OCI-LY7 (cell line): ENCODE measurements around the gene USP6NL. TPM values are rescaled to one million over a fixed set of nuclear protein-coding genes. Genes with fewer than 3 reads are reported as not detected.

Source experiments
- BruUV-seq: library from RNA; stranded (reverse); fragments of 400-500 nt; replicated peaks from 2 replicates; lab custom pipeline; 2021; lab: Mats Ljungman, UMichigan
- CTCF ChIA-PET: fragments of 300-600 bp; sonication (Branson Sonifier 250); formaldehyde crosslinking; loops from one replicate; lab custom pipeline; 2022; ENCODE audit warnings: antibody characterized with exemption; ENCODE audit not compliant: unreplicated experiment; lab: Charles Lee
- POLR2A ChIA-PET: fragments of 300-600 bp; sonication (Branson Sonifier 250); formaldehyde crosslinking; loops from one replicate; lab custom pipeline; 2022; ENCODE audit warnings: antibody characterized with exemption; lab: Charles Lee
- DNase-seq: peaks from one replicate; pipeline ENCODE4 v3.0.0-alpha.2; 2015; ENCODE audit warnings: low spot score
- H2AFZ ChIP-seq: fragments of 200-600 bp; sonication (generic), shearing (Covaris generic); 2 replicates; pipeline ENCODE4 v1.6.1; 2014; ENCODE audit warnings: mild to moderate bottlenecking, antibody characterized with exemption, low read length, moderate library complexity
- H3K27ac ChIP-seq: fragments of 200-600 bp; sonication (generic); 2 replicates; pipeline ENCODE4 v1.5.1; 2014; ENCODE audit warnings: mixed run types, low read depth, mild to moderate bottlenecking, moderate library complexity, low read length, inconsistent platforms; ENCODE audit not compliant: poor library complexity, severe bottlenecking
- H3K36me3 ChIP-seq: fragments of 200-600 bp; sonication (generic); 2 replicates; pipeline ENCODE4 v1.6.1; 2014; ENCODE audit warnings: mild to moderate bottlenecking, antibody characterized with exemption, low read length, moderate library complexity, mixed read lengths; ENCODE audit not compliant: insufficient read depth
- H3K4me1 ChIP-seq: fragments of 200-600 bp; sonication (generic); 2 replicates; pipeline ENCODE4 v1.5.1; 2014; ENCODE audit warnings: mild to moderate bottlenecking, low read length; ENCODE audit not compliant: insufficient read depth, poor library complexity, severe bottlenecking
- H3K4me2 ChIP-seq: fragments of 200-600 bp; sonication (generic); 2 replicates; pipeline ENCODE4 v1.6.1; 2014; ENCODE audit warnings: mild to moderate bottlenecking, low read length
- H3K4me3 ChIP-seq: fragments of 200-600 bp; sonication (generic); 2 replicates; pipeline ENCODE4 v1.5.1; 2014; ENCODE audit warnings: mild to moderate bottlenecking, low read depth, low read length; ENCODE audit not compliant: poor library complexity, severe bottlenecking
- H3K79me2 ChIP-seq: fragments of 200-600 bp; sonication (generic); 2 replicates; pipeline ENCODE4 v1.6.1; 2016; ENCODE audit warnings: low read depth, mild to moderate bottlenecking, low read length, moderate library complexity, mixed read lengths; ENCODE audit not compliant: insufficient read depth
- H3K9me2 ChIP-seq: fragments of 200-600 bp; sonication (generic); 2 replicates; pipeline ENCODE4 v1.6.1; 2016; ENCODE audit warnings: mild to moderate bottlenecking, low read length, mixed read lengths; ENCODE audit not compliant: insufficient read depth
- H3K9me3 ChIP-seq: fragments of 200-600 bp; sonication (generic); 2 replicates; pipeline ENCODE4 v1.6.1; 2014; ENCODE audit warnings: mild to moderate bottlenecking, mixed run types, low read length, mixed read lengths
- H4K20me1 ChIP-seq: fragments of 200-600 bp; sonication (generic); 2 replicates; pipeline ENCODE4 v1.6.1; 2014; ENCODE audit warnings: mild to moderate bottlenecking, antibody characterized with exemption, low read length, moderate library complexity, mixed read lengths; ENCODE audit not compliant: insufficient read depth
- EZH2phosphoT487 ChIP-seq: fragments of 200-600 bp; sonication (generic); IDR thresholded peaks from 2 replicates; pipeline ENCODE4 v1.6.1; 2018; ENCODE audit warnings: low read depth, borderline replicate concordance, mild to moderate bottlenecking, mixed run types, antibody characterized with exemption, low read length, moderate library complexity, mixed read lengths
- intact Hi-C: fragments of 100-400 bp; cut with micrococcal nuclease; formaldehyde crosslinking; loops from one replicate; pipeline ENCODE4 v1.10.0; 2022; ENCODE audit not compliant: unreplicated experiment
- total RNA-seq, 2 experiments: library from RNA; depleted of rRNA in 1 of 2; stranded (reverse); fragments of >200 nt in 1 of 2; shearing (Covaris generic) in 1 of 2; gene quantifications; 2 replicates each; pipeline ENCODE4 v1.2.3, GENCODE V29; 2014 to 2022
- TF ChIP-seq, protein P1 (sequence below): fragments of 200-600 bp; sonication (generic); conservative IDR thresholded peaks from 2 replicates; pipeline ENCODE4 v1.5.1; 2014; ENCODE audit warnings: mild to moderate bottlenecking, antibody characterized with exemption, low read length, moderate library complexity, mixed read lengths

Gene USP6NL
- total RNA-seq, 2 experiments from 2014 or later: 41.7 to 59.7 TPM

DNA sequence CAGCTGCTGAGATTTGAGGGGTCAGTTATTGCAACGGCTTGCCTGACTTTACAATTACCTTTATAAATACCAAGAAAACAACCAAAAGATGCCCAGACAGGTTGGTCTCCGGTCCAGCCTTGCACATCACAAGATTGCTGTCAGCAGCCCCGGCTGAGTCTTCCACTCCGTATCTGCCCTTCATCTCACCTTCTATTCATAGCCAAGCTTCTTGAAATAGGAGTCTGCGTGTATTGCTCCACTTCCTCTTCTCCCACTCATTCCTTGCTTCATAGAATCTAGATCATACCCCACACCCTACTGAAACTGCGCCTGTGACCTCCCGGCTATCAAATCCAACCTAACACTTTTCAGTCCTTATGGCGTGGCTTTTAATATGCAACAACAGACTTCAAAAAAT, 31.1 kb upstream of the USP6NL start:
- POLR2A ChIA-PET: interaction anchor here (0.6 to 1.2 kb wide), 2 partner anchors 9 to 17 kb away, joined by 4 read pairs; no protein-coding TSS in a partner anchor
- H4K20me1 ChIP-seq: no peaks in the 10 kb centered on the region
- TF ChIP-seq EZH2phosphoT487: no peak
- TF ChIP-seq, protein P1, sequence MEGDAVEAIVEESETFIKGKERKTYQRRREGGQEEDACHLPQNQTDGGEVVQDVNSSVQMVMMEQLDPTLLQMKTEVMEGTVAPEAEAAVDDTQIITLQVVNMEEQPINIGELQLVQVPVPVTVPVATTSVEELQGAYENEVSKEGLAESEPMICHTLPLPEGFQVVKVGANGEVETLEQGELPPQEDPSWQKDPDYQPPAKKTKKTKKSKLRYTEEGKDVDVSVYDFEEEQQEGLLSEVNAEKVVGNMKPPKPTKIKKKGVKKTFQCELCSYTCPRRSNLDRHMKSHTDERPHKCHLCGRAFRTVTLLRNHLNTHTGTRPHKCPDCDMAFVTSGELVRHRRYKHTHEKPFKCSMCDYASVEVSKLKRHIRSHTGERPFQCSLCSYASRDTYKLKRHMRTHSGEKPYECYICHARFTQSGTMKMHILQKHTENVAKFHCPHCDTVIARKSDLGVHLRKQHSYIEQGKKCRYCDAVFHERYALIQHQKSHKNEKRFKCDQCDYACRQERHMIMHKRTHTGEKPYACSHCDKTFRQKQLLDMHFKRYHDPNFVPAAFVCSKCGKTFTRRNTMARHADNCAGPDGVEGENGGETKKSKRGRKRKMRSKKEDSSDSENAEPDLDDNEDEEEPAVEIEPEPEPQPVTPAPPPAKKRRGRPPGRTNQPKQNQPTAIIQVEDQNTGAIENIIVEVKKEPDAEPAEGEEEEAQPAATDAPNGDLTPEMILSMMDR: no peak
- no peaks in the 10 kb centered on the region for H3K9me3 ChIP-seq
- CTCF ChIA-PET: no interaction called here
- no peak for DNase-seq
- no peak overlapping the region for H2AFZ ChIP-seq
- H3K4me3 ChIP-seq: no peak overlapping the region
- no peaks in the 10 kb centered on the region for H3K79me2 ChIP-seq
- intact Hi-C loops: no loop called here
- no TSS peak for BruUV-seq
- H3K36me3 ChIP-seq: no peaks in the 10 kb centered on the region
- H3K4me2 ChIP-seq: no peak overlapping the region
- no peak overlapping the region for H3K27ac ChIP-seq
- no peaks in the 10 kb centered on the region for H3K9me2 ChIP-seq
- H3K4me1 ChIP-seq: peaks cover 30% of the 10 kb centered on the region

DNA sequence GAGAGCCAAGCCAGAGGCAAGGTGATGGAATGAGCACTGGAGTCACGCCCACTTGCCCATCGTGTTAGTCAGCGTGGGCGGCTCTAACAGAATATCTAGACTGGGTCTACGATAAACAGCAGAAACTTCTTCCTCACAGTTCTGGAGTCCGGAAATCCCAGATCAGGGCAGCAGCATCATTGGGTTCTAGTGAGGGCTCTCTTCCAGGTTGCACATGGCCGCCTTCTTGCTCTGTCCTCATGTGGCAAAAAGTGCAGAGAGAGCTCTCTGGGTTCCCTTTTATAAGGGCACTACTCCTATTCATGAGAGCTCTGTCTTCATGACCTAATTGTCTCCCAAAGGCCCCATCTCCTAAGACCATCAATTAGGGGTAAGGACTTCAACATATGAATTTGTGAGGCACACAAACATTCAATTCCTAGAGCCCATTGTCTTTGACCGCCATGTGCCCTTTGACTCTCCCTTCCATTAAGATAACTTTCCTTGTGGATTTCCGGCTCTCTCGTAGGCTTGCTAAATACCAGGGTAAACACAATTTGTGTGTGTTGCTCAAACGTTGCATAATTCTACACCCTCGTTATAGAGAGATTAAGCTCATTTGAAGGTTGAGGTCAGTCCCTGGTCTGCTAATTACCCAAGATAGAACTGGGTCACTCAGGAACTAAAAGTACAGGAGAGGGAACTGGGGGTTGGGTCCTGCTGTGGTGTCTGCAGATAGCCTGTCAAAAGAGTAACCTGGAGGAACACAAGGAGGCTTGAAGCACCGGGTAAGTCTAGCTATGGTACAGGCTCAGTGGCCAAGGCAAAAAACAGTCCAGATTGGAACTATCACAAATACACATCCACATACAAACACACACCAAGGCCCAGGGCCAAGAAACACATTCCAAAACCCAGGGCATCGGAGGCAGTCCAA, 28.7 kb upstream of the USP6NL start:
- no peaks in the 10 kb centered on the region for H4K20me1 ChIP-seq
- ChIA-PET POLR2A (interaction anchor here (0.7 to 1.1 kb wide), 3 partner anchors 9 to 22 kb away, joined by 3 read pairs; no protein-coding TSS in a partner anchor), CTCF (no interaction called here)
- H3K4me3 ChIP-seq: no peak overlapping the region
- intact Hi-C loops: no loop called here
- peaks cover 31% of the 10 kb centered on the region for H3K4me1 ChIP-seq
- H3K4me2 ChIP-seq: no peak overlapping the region
- no peak overlapping the region for H3K27ac ChIP-seq
- H3K36me3 ChIP-seq: no peaks in the 10 kb centered on the region
- no peaks in the 10 kb centered on the region for H3K9me2 ChIP-seq
- TF ChIP-seq, protein P1: no peak
- no peak for TF ChIP-seq EZH2phosphoT487
- DNase-seq: no peak
- H3K9me3 ChIP-seq: no peaks in the 10 kb centered on the region
- H3K79me2 ChIP-seq: no peaks in the 10 kb centered on the region
- no TSS peak for BruUV-seq
- H2AFZ ChIP-seq: no peak overlapping the region

DNA sequence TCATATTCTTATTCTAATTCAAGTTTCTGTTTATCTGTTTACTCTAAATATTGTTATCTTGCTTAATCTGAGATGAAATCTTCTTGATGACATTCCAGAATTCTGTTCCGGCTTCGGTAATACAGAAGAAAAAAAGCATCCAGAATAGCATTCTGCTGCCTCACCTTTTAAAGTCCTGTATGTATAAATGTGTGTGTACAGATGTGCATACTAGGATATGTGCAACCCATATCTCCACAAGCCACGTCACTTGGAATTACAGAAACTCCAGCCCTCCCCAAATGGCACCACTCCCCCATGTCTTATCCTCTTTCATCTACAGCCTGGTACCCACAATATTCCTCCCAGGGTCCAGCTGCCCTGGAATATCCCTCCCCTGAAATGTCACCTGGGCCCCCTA, 27.9 kb upstream of the USP6NL start:
- no peak overlapping the region for H3K4me2 ChIP-seq
- peaks cover 31% of the 10 kb centered on the region for H3K4me1 ChIP-seq
- TF ChIP-seq, protein P1: no peak
- TF ChIP-seq EZH2phosphoT487: no peak
- no peak overlapping the region for H2AFZ ChIP-seq
- no peak for DNase-seq
- no peak overlapping the region for H3K4me3 ChIP-seq
- no TSS peak for BruUV-seq
- H3K79me2 ChIP-seq: no peaks in the 10 kb centered on the region
- ChIA-PET CTCF (no interaction called here), POLR2A (interaction anchor here (0.8 to 1.4 kb wide), 3 partner anchors 21 to 90 kb away, joined by 3 read pairs; no protein-coding TSS in a partner anchor)
- no peaks in the 10 kb centered on the region for H4K20me1 ChIP-seq
- intact Hi-C loops: no loop called here
- H3K9me3 ChIP-seq: no peaks in the 10 kb centered on the region
- H3K27ac ChIP-seq: no peak overlapping the region
- H3K36me3 ChIP-seq: no peaks in the 10 kb centered on the region
- no peaks in the 10 kb centered on the region for H3K9me2 ChIP-seq
